GM12892 (cell line): ENCODE measurements around the gene APBA2.

Experiments
- POLR2A ChIP-seq: IDR thresholded peaks from 2 replicates; pipeline ENCODE4 v1.6.1; 2011; ENCODE audit warnings: low read depth, low read length, control low read depth
- POLR2AphosphoS5 ChIP-seq: IDR thresholded peaks from 2 replicates; pipeline ENCODE4 v1.6.1; 2011; ENCODE audit warnings: low read depth, low read length, control low read depth
- TAF1 ChIP-seq: IDR thresholded peaks from 2 replicates; pipeline ENCODE4 v1.6.1; 2011; ENCODE audit warnings: low read depth, mild to moderate bottlenecking, control low read depth, low read length, borderline replicate concordance

GRCh38 chr15:28915935-28916334 is 30.2 kb downstream of the APBA2 start:
- TF ChIP-seq POLR2A (no peak), POLR2AphosphoS5 (no peak), TAF1 (no peak)
